WTC11 (cell line): ENCODE results near the gene MORC2. TPM values are rescaled to one million over a fixed set of nuclear protein-coding genes. Genes with fewer than 3 reads are reported as not detected.

ENCODE experiments used
- ATAC-seq: fragments of 200-7000 bp; cut with Tn5 transposase; 2 replicates; pipeline ENCODE4 v1.10.0; 2021; ENCODE audit warnings: mild to moderate bottlenecking, moderate library complexity
- CTCF ChIA-PET: fragments of 300-600 bp; sonication (Branson Sonifier 250); formaldehyde crosslinking; loops from one replicate; lab custom pipeline; 2021; ENCODE audit warnings: antibody characterized with exemption; lab: Charles Lee
- POLR2A ChIA-PET: fragments of 350-600 bp; sonication (Branson Sonifier 250); formaldehyde crosslinking; loops from one replicate; lab custom pipeline; 2021; ENCODE audit warnings: antibody characterized with exemption; lab: Charles Lee
- DNase-seq: peaks from one replicate; pipeline ENCODE4 v3.0.0; 2021; ENCODE audit warnings: low spot score
- H3K27ac Mint-ChIP-seq: 2 replicates; pipeline ENCODE4 v1.8.0; 2021; ENCODE audit warnings: mixed read lengths
- H3K27me3 Mint-ChIP-seq: 2 replicates; pipeline ENCODE4 v1.8.0; 2021; ENCODE audit warnings: low read depth, mild to moderate bottlenecking, moderate library complexity, mixed read lengths
- H3K36me3 Mint-ChIP-seq: 2 replicates; pipeline ENCODE4 v1.8.0; 2021; ENCODE audit warnings: mixed read lengths
- H3K4me1 Mint-ChIP-seq: 2 replicates; pipeline ENCODE4 v1.8.0; 2022; ENCODE audit warnings: mixed read lengths
- H3K4me3 Mint-ChIP-seq: 2 replicates; pipeline ENCODE4 v1.8.0; 2021; ENCODE audit warnings: mild to moderate bottlenecking, moderate library complexity, mixed read lengths
- H3K9me3 Mint-ChIP-seq: 2 replicates; pipeline ENCODE4 v1.8.0; 2021; ENCODE audit warnings: mixed read lengths
- E2F1 ChIP-seq: sonication (generic); formaldehyde crosslinking; IDR thresholded peaks from 2 replicates; pipeline ENCODE4 v1.8.0; 2022; ENCODE audit warnings: mild to moderate bottlenecking, missing genetic modification reagents
- ELF4 ChIP-seq: sonication (generic); formaldehyde crosslinking; IDR thresholded peaks from 2 replicates; pipeline ENCODE4 v1.8.1; 2022; ENCODE audit warnings: low read depth, mild to moderate bottlenecking, moderate library complexity, missing genetic modification reagents
- ERG ChIP-seq: fragments of 250-450 bp; sonication (Bioruptor Pico); IDR thresholded peaks from 2 replicates; pipeline ENCODE4 v1.8.0; 2021; ENCODE audit warnings: mild to moderate bottlenecking
- FOXK1 ChIP-seq: sonication (generic); formaldehyde crosslinking; IDR thresholded peaks from 2 replicates; pipeline ENCODE4 v1.8.0; 2022; ENCODE audit warnings: mild to moderate bottlenecking, moderate library complexity, missing genetic modification reagents
- HMGXB4 ChIP-seq: sonication (generic); formaldehyde crosslinking; IDR thresholded peaks from 2 replicates; pipeline ENCODE4 v1.8.1; 2023; ENCODE audit warnings: mild to moderate bottlenecking, moderate library complexity, missing genetic modification reagents
- IRF1 ChIP-seq: sonication (generic); formaldehyde crosslinking; IDR thresholded peaks from 2 replicates; pipeline ENCODE4 v1.8.0; 2023; ENCODE audit warnings: missing genetic modification reagents
- IRF2 ChIP-seq: sonication (generic); formaldehyde crosslinking; IDR thresholded peaks from 2 replicates; pipeline ENCODE4 v1.8.0; 2022; ENCODE audit warnings: low read depth, missing genetic modification reagents, borderline replicate concordance
- KAT7 ChIP-seq: sonication (generic); formaldehyde crosslinking; IDR thresholded peaks from 2 replicates; pipeline ENCODE4 v1.8.1; 2023; ENCODE audit warnings: missing genetic modification reagents, mild to moderate bottlenecking, borderline replicate concordance
- MLX ChIP-seq: sonication (generic); formaldehyde crosslinking; IDR thresholded peaks from 2 replicates; pipeline ENCODE4 v1.8.1; 2023; ENCODE audit warnings: mild to moderate bottlenecking, missing genetic modification reagents, moderate library complexity
- MYBL2 ChIP-seq: sonication (generic); formaldehyde crosslinking; IDR thresholded peaks from 2 replicates; pipeline ENCODE4 v1.8.1; 2023; ENCODE audit warnings: mild to moderate bottlenecking, moderate library complexity, missing genetic modification reagents
- NFE2L1 ChIP-seq: sonication (generic); formaldehyde crosslinking; IDR thresholded peaks from 2 replicates; pipeline ENCODE4 v1.8.1; 2023; ENCODE audit warnings: missing genetic modification reagents
- PRDM15 ChIP-seq: sonication (generic); formaldehyde crosslinking; IDR thresholded peaks from 2 replicates; pipeline ENCODE4 v1.8.0; 2022; ENCODE audit warnings: missing genetic modification reagents
- TCF7 ChIP-seq: sonication (generic); formaldehyde crosslinking; IDR thresholded peaks from 2 replicates; pipeline ENCODE4 v1.8.0; 2022; ENCODE audit warnings: mild to moderate bottlenecking, low read depth, missing genetic modification reagents, moderate library complexity
- TEAD1 ChIP-seq: sonication (generic); formaldehyde crosslinking; IDR thresholded peaks from 2 replicates; pipeline ENCODE4 v1.8.0; 2022; ENCODE audit warnings: mild to moderate bottlenecking, missing genetic modification reagents
- USF1 ChIP-seq: sonication (generic); formaldehyde crosslinking; IDR thresholded peaks from 2 replicates; pipeline ENCODE4 v1.8.0; 2022; ENCODE audit warnings: mild to moderate bottlenecking, missing genetic modification reagents
- ZBTB21 ChIP-seq: sonication (generic); formaldehyde crosslinking; IDR thresholded peaks from 2 replicates; pipeline ENCODE4 v1.8.1; 2023; ENCODE audit warnings: mild to moderate bottlenecking, missing genetic modification reagents, borderline replicate concordance
- ZBTB43 ChIP-seq: sonication (generic); formaldehyde crosslinking; IDR thresholded peaks from 2 replicates; pipeline ENCODE4 v1.8.1; 2023; ENCODE audit warnings: mild to moderate bottlenecking, missing genetic modification reagents
- ZNF219 ChIP-seq: sonication (generic); formaldehyde crosslinking; IDR thresholded peaks from 2 replicates; pipeline ENCODE4 v1.8.0; 2023; ENCODE audit warnings: missing genetic modification reagents, mild to moderate bottlenecking, borderline replicate concordance
- ZNF232 ChIP-seq: sonication (generic); formaldehyde crosslinking; IDR thresholded peaks from 2 replicates; pipeline ENCODE4 v1.8.0; 2022; ENCODE audit warnings: mild to moderate bottlenecking, missing genetic modification reagents
- ZNF263 ChIP-seq: sonication (generic); formaldehyde crosslinking; IDR thresholded peaks from 2 replicates; pipeline ENCODE4 v1.8.1; 2022; ENCODE audit warnings: low read depth, mild to moderate bottlenecking, moderate library complexity, missing genetic modification reagents
- ZNF317 ChIP-seq: sonication (generic); formaldehyde crosslinking; IDR thresholded peaks from 2 replicates; pipeline ENCODE4 v1.8.1; 2023; ENCODE audit warnings: low read depth, mild to moderate bottlenecking, moderate library complexity, missing genetic modification reagents, borderline replicate concordance
- ZNF416 ChIP-seq: fragments of 250-450 bp; sonication (Bioruptor Pico); IDR thresholded peaks from 2 replicates; pipeline ENCODE4 v1.9.0; 2021; ENCODE audit warnings: mild to moderate bottlenecking, inconsistent platforms
- total RNA-seq: library from RNA; stranded (reverse); gene quantifications from 3 replicates; pipeline ENCODE4 v1.2.3, GENCODE V29; 2021

The MORC2 gene
- total RNA-seq, 1 experiment from 2014 or later = 62.3 TPM

GRCh38 chr22:30892286-30892685, 76.3 kb downstream of the MORC2 start:
- DNase-seq (no peak), ATAC-seq (no peak)
- Mint-ChIP-seq H3K4me1 (peaks cover 16% of the 10 kb centered on the region), H3K9me3 (no peaks in the 10 kb centered on the region), H3K36me3 (peaks cover 4% of the 10 kb centered on the region; the same call in 1 of the 2 replicates), H3K27me3 (no peaks in the 10 kb centered on the region; the same call in 1 of the 2 replicates)
- POLR2A ChIA-PET = no interaction called here
- TF ChIP-seq FOXK1 (CRISPR knock-in tag) = no peak
- TF ChIP-seq KAT7 (CRISPR knock-in tag) = no peak
- TF ChIP-seq HMGXB4 (CRISPR knock-in tag) = no peak
- no peak for TF ChIP-seq ZNF416
- no peak for TF ChIP-seq ELF4 (CRISPR knock-in tag)
- TF ChIP-seq ZNF263 = no peak
- no peak for TF ChIP-seq ZNF232 (CRISPR knock-in tag)
- TF ChIP-seq ZBTB43 (CRISPR knock-in tag) = no peak
- no peak for TF ChIP-seq E2F1
- TF ChIP-seq NFE2L1 (CRISPR knock-in tag) = no peak
- TF ChIP-seq ERG = no peak
- TF ChIP-seq, all 79 proteins: peak for 0
- CTCF ChIA-PET = no interaction called here
- H3K4me3 Mint-ChIP-seq = no peak overlapping the region
- H3K27ac Mint-ChIP-seq = no peak overlapping the region

- CTCF ChIA-PET = interaction anchor here (1.2 to 2.0 kb wide), 3 partner anchors 25 to 257 kb away, joined by 3 to 24 read pairs (median 8); no protein-coding TSS in a partner anchor
- H3K9me3 Mint-ChIP-seq = no peaks in the 10 kb centered on the region
- TF ChIP-seq MYBL2 (CRISPR knock-in tag) (no peak), ELF4 (CRISPR knock-in tag) (no peak), IRF2 (no peak), MLX (CRISPR knock-in tag) (no peak), NFE2L1 (CRISPR knock-in tag) (no peak), ZNF317 (CRISPR knock-in tag) (no peak), TCF7 (CRISPR knock-in tag) (no peak), TEAD1 (CRISPR knock-in tag) (no peak), USF1 (CRISPR knock-in tag) (no peak), PRDM15 (CRISPR knock-in tag) (no peak), ZNF219 (CRISPR knock-in tag) (no peak), ZBTB21 (CRISPR knock-in tag) (no peak), IRF1 (CRISPR knock-in tag) (no peak)
Observed at GRCh38 chr22:30891781-30892180, 76.8 kb downstream of the MORC2 start.

More at GRCh38 chr22:30891781-30892180, 76.8 kb downstream of the MORC2 start:
- Mint-ChIP-seq H3K27ac (no peak overlapping the region), H3K4me1 (peaks cover 21% of the 10 kb centered on the region), H3K4me3 (no peak overlapping the region), H3K36me3 (peaks cover 4% of the 10 kb centered on the region; the same call in 1 of the 2 replicates), H3K27me3 (no peaks in the 10 kb centered on the region; the same call in 1 of the 2 replicates)
- POLR2A ChIA-PET = no interaction called here
- no peak for DNase-seq
- no peak for ATAC-seq
